ENCODE results near the gene ADRB2.
"Not testable (repeated sequence)": the region's sequence is repeated elsewhere in the genome, so short reads cannot be mapped to it uniquely, and the experiment has no call there.

The ADRB2 gene

DNA sequence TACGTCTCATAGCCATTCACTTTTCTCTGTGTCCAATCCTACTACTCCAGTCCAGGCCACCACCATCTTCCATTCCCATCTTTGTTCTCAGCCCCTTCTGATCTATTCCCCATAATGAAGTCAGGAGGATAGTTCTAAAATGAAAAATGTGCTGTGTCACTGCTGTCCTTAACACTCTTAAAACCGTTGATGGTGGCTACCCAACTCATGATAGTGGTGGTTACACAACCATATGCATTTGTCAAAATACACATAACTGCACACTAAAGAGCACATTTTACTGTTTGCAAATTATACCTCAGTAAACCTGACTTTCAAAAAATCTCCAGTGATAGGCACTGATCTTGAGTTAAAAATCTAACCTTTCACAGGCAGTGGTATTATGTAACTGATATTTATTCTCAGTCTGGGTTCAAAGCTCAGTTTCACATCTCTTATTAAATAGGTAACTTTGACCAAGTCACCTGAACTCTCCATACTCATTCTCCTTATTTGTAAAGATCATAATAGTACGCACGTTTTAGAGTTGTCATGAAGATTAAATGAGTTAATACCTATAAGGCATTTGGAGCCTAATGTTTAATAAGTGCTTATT lies 24.6 kb upstream of the ADRB2 start:
- TF ChIP-seq CTCF (IDR thresholded peaks at IDR 0.05; ENCODE audit: low read length) (no peak), EZH2 (IDR thresholded peaks at IDR 0.05; ENCODE audit: borderline replicate concordance, low read length) (no peak)
- Histone ChIP-seq H3F3A (ENCODE audit: insufficient read depth, low read length) (no peaks in the 10 kb centered on the region), H3K9me2 (ENCODE audit: low read depth, low read length) (no peaks in the 10 kb centered on the region), H3K79me2 (ENCODE audit: insufficient read depth, low read length) (no peaks in the 10 kb centered on the region), H3K9me3 (ENCODE audit: low read length) (no peaks in the 10 kb centered on the region), H3K4me2 (ENCODE audit: low read length) (no peak overlapping the region), H3K9ac (ENCODE audit: low read length) (no peak overlapping the region), H3K27ac (ENCODE audit: low read depth, low read length, poor library complexity, severe bottlenecking) (no peak overlapping the region), H4K20me1 (ENCODE audit: insufficient read depth, low read length) (no peaks in the 10 kb centered on the region), H3K36me3 (ENCODE audit: insufficient read depth, low read length) (no peaks in the 10 kb centered on the region), H2AFZ (ENCODE audit: low read length) (no peak overlapping the region), H3K4me3 (ENCODE audit: low read depth, low read length, poor library complexity, severe bottlenecking) (no peak overlapping the region), H3K4me1 (ENCODE audit: insufficient read depth, low read length, severe bottlenecking) (no peaks in the 10 kb centered on the region), H3K27me3 (ENCODE audit: insufficient read depth, low read length) (no peaks in the 10 kb centered on the region)

DNA sequence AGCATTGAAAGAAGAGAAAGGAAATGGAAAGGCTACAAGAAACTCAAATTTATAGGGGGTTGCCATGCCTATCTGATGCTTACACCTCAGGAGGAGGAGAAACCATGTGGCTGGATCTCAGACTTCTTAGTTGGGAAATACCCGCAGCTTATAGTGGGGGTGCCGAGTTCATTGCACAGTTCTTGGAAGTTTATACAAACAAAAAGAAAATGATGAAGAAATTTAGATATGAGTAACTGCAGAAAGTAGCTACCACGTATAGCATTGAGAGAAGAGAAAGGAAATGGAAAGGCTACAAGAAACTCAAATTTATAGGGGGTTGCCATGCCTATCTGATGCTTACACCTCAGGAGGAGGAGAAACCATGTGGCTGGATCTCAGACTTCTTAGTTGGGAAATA lies 23.0 kb upstream of the ADRB2 start:
- not testable (repeated sequence) for H3K79me2 ChIP-seq (ENCODE audit: insufficient read depth, low read length)

DNA sequence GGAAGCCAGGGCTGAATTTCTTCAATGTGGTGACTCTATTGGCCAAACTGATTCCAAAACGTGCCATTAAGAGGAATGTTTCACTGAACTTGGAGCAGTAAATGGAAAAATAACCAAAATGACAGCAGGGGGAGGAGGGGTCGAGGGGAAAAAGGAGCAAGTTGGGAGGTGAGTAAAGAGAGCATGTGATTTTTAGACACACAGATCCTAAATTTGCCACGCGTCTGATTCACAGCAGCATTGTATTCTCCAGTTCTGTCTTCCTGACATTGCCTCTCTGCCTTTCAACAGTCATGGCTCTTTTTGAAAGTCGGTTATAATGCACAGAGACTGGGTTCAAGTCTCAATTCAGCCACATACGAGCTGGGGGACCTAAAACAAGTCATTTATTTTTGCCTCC lies 22.0 kb upstream of the ADRB2 start:
- Histone ChIP-seq H3K9me3 (ENCODE audit: low read length) (no peaks in the 10 kb centered on the region), H3K4me1 (ENCODE audit: insufficient read depth, low read length, severe bottlenecking) (peaks cover 10% of the 10 kb centered on the region), H3K9ac (ENCODE audit: low read length) (no peak overlapping the region), H3K27me3 (ENCODE audit: insufficient read depth, low read length) (no peaks in the 10 kb centered on the region), H3K79me2 (ENCODE audit: insufficient read depth, low read length) (no peaks in the 10 kb centered on the region), H4K20me1 (ENCODE audit: insufficient read depth, low read length) (no peaks in the 10 kb centered on the region), H3K4me2 (ENCODE audit: low read length) (no peak overlapping the region), H3K9me2 (ENCODE audit: low read depth, low read length) (no peaks in the 10 kb centered on the region), H3K36me3 (ENCODE audit: insufficient read depth, low read length) (no peaks in the 10 kb centered on the region), H3K4me3 (ENCODE audit: low read depth, low read length, poor library complexity, severe bottlenecking) (no peak overlapping the region), H3K27ac (ENCODE audit: low read depth, low read length, poor library complexity, severe bottlenecking) (no peak overlapping the region), H3F3A (ENCODE audit: insufficient read depth, low read length) (no peaks in the 10 kb centered on the region), H2AFZ (ENCODE audit: low read length) (no peak overlapping the region)
- no peak for TF ChIP-seq EZH2 (IDR thresholded peaks at IDR 0.05; ENCODE audit: borderline replicate concordance, low read length)

More for the DNA sequence above, 23.0 kb upstream of the ADRB2 start:
- not testable (repeated sequence) for H3K36me3 ChIP-seq (ENCODE audit: insufficient read depth, low read length); H3K4me1 ChIP-seq (ENCODE audit: insufficient read depth, low read length, severe bottlenecking); H3K4me3 ChIP-seq (ENCODE audit: low read depth, low read length, poor library complexity, severe bottlenecking); H3F3A ChIP-seq (ENCODE audit: insufficient read depth, low read length); H3K4me2 ChIP-seq (ENCODE audit: low read length); H3K9me2 ChIP-seq (ENCODE audit: low read depth, low read length); H3K9me3 ChIP-seq (ENCODE audit: low read length); H2AFZ ChIP-seq (ENCODE audit: low read length); H4K20me1 ChIP-seq (ENCODE audit: insufficient read depth, low read length); H3K27me3 ChIP-seq (ENCODE audit: insufficient read depth, low read length); H3K27ac ChIP-seq (ENCODE audit: low read depth, low read length, poor library complexity, severe bottlenecking); H3K9ac ChIP-seq (ENCODE audit: low read length)

GRCh38 chr5:148805326-148806290 lies 20.8 kb upstream of the ADRB2 start:
- Histone ChIP-seq H3K4me2 (ENCODE audit: low read length) (no peak overlapping the region), H3F3A (ENCODE audit: insufficient read depth, low read length) (no peaks in the 10 kb centered on the region), H3K4me3 (ENCODE audit: low read depth, low read length, poor library complexity, severe bottlenecking) (no peak overlapping the region), H3K36me3 (ENCODE audit: insufficient read depth, low read length) (no peaks in the 10 kb centered on the region), H2AFZ (ENCODE audit: low read length) (no peak overlapping the region), H4K20me1 (ENCODE audit: insufficient read depth, low read length) (no peaks in the 10 kb centered on the region), H3K4me1 (ENCODE audit: insufficient read depth, low read length, severe bottlenecking) (peaks cover 22% of the 10 kb centered on the region), H3K9me2 (ENCODE audit: low read depth, low read length) (no peaks in the 10 kb centered on the region), H3K9ac (ENCODE audit: low read length) (no peak overlapping the region), H3K27ac (ENCODE audit: low read depth, low read length, poor library complexity, severe bottlenecking) (no peak overlapping the region), H3K9me3 (ENCODE audit: low read length) (no peaks in the 10 kb centered on the region), H3K27me3 (ENCODE audit: insufficient read depth, low read length) (no peaks in the 10 kb centered on the region), H3K79me2 (ENCODE audit: insufficient read depth, low read length) (no peaks in the 10 kb centered on the region)
- TF ChIP-seq CTCF (IDR thresholded peaks at IDR 0.05; ENCODE audit: low read length) (no peak), EZH2 (IDR thresholded peaks at IDR 0.05; ENCODE audit: borderline replicate concordance, low read length) (no peak)
